H9 (cell line): ENCODE measurements around the gene TAF4. TPM values are rescaled to one million over a fixed set of nuclear protein-coding genes. Genes with fewer than 3 reads are reported as not detected.

Experiments
- DNase-seq: peaks from one replicate; pipeline ENCODE4 v3.0.0-alpha.2; 2017
- H2AFZ ChIP-seq: one replicate; pipeline ENCODE4 v1.6.1; 2013; ENCODE audit warnings: mild to moderate bottlenecking, low read length, control low read depth, moderate library complexity
- H2AK5ac ChIP-seq: 2 replicates; pipeline ENCODE4 v1.6.1; 2013; ENCODE audit warnings: low read length, control low read depth, mixed read lengths; ENCODE audit not compliant: insufficient read length
- H2BK120ac ChIP-seq: one replicate; pipeline ENCODE4 v1.6.1; 2013; ENCODE audit warnings: low read depth, mild to moderate bottlenecking, low read length, control low read depth, inconsistent platforms; ENCODE audit not compliant: poor library complexity, severe bottlenecking
- H2BK12ac ChIP-seq: 2 replicates; pipeline ENCODE4 v1.6.1; 2013; ENCODE audit warnings: low read length, control low read depth, mixed read lengths, low read depth; ENCODE audit not compliant: insufficient read length
- H2BK15ac ChIP-seq: 2 replicates; pipeline ENCODE4 v1.6.1; 2013; ENCODE audit warnings: low read depth, low read length, control low read depth
- H2BK20ac ChIP-seq: one replicate; pipeline ENCODE4 v1.6.1; 2013; ENCODE audit warnings: low read depth, mild to moderate bottlenecking, low read length, control low read depth, inconsistent platforms; ENCODE audit not compliant: poor library complexity, severe bottlenecking
- H2BK5ac ChIP-seq: 2 replicates; pipeline ENCODE4 v1.6.1; 2013; ENCODE audit warnings: low read length, control low read depth, mixed read lengths; ENCODE audit not compliant: insufficient read length
- H3K14ac ChIP-seq: 2 replicates; pipeline ENCODE4 v1.6.1; 2013; ENCODE audit warnings: low read length, control low read depth; ENCODE audit not compliant: insufficient read depth
- H3K18ac ChIP-seq: 2 replicates; pipeline ENCODE4 v1.6.1; 2013; ENCODE audit warnings: low read depth, mild to moderate bottlenecking, mixed read lengths, low read length, control low read depth; ENCODE audit not compliant: insufficient read length
- H3K23ac ChIP-seq: 2 replicates; pipeline ENCODE4 v1.6.1; 2013; ENCODE audit warnings: low read length, control low read depth, mixed read lengths, low read depth; ENCODE audit not compliant: insufficient read length
- H3K23me2 ChIP-seq: 2 replicates; pipeline ENCODE4 v1.6.1; 2013; ENCODE audit warnings: low read depth, mild to moderate bottlenecking, mixed read lengths, low read length, control low read depth; ENCODE audit not compliant: insufficient read length, poor library complexity, severe bottlenecking
- H3K27ac ChIP-seq: 2 replicates; pipeline ENCODE4 v1.5.1; 2013; ENCODE audit warnings: low read length, control low read depth, mixed read lengths, low read depth; ENCODE audit not compliant: insufficient read length
- H3K27me3 ChIP-seq: 2 replicates; pipeline ENCODE4 v1.6.1; 2013; ENCODE audit warnings: low read length, control low read depth, inconsistent platforms; ENCODE audit not compliant: insufficient read depth
- H3K4ac ChIP-seq: 2 replicates; pipeline ENCODE4 v1.6.1; 2013; ENCODE audit warnings: low read depth, mild to moderate bottlenecking, control low read depth, inconsistent platforms, low read length, moderate library complexity
- H3K4me1 ChIP-seq: 2 replicates; pipeline ENCODE4 v1.6.1; 2013; ENCODE audit warnings: low read length, control low read depth, inconsistent platforms; ENCODE audit not compliant: insufficient read depth
- H3K4me2 ChIP-seq: 2 replicates; pipeline ENCODE4 v1.6.1; 2013; ENCODE audit warnings: low read length, control low read depth, mixed read lengths; ENCODE audit not compliant: insufficient read length, insufficient read depth
- H3K56ac ChIP-seq: 2 replicates; pipeline ENCODE4 v1.6.1; 2013; ENCODE audit warnings: low read depth, mild to moderate bottlenecking, mixed read lengths, low read length, control low read depth; ENCODE audit not compliant: insufficient read length
- H3K79me1 ChIP-seq: 2 replicates; pipeline ENCODE4 v1.6.1; 2013; ENCODE audit warnings: low read depth, mild to moderate bottlenecking, moderate library complexity, low read length, control low read depth, inconsistent platforms; ENCODE audit not compliant: insufficient read depth, poor library complexity, severe bottlenecking
- H3K79me2 ChIP-seq: 2 replicates; pipeline ENCODE4 v1.6.1; 2013; ENCODE audit warnings: low read length, control low read depth, inconsistent platforms; ENCODE audit not compliant: insufficient read depth
- H3K9ac ChIP-seq: 2 replicates; pipeline ENCODE4 v1.6.1; 2013; ENCODE audit warnings: low read length, control low read depth, mixed read lengths; ENCODE audit not compliant: insufficient read length; ENCODE audit errors: extremely low read depth
- H3K9me3 ChIP-seq: one replicate; pipeline ENCODE4 v1.6.1; 2013; ENCODE audit warnings: low read depth, low read length, inconsistent platforms; ENCODE audit not compliant: control insufficient read depth
- H3T11ph ChIP-seq: one replicate; pipeline ENCODE4 v1.6.1; 2013; ENCODE audit warnings: mild to moderate bottlenecking, low read length, control low read depth, inconsistent platforms
- H4K20me1 ChIP-seq: one replicate; pipeline ENCODE4 v1.6.1; 2013; ENCODE audit not compliant: control insufficient read depth, insufficient read length, insufficient read depth
- H4K5ac ChIP-seq: 2 replicates; pipeline ENCODE4 v1.6.1; 2013; ENCODE audit warnings: low read depth, mild to moderate bottlenecking, mixed read lengths, low read length, control low read depth; ENCODE audit not compliant: insufficient read length
- H4K8ac ChIP-seq: replicated peaks from 2 replicates; pipeline ENCODE4 v1.6.1; 2013; ENCODE audit warnings: low read length, control low read depth, mixed read lengths, low read depth; ENCODE audit not compliant: insufficient read length
- H4K91ac ChIP-seq: 2 replicates; pipeline ENCODE4 v1.6.1; 2013; ENCODE audit warnings: low read depth, mild to moderate bottlenecking, moderate library complexity, mixed read lengths, low read length, control low read depth; ENCODE audit not compliant: insufficient read length
- H3K27ac Mint-ChIP-seq, 3 experiments: 2 replicates in 2 of 3; 3 replicates in 1 of 3; pipeline ENCODE4 v1.8.0; 2020 to 2021; ENCODE audit warnings: mixed read lengths in 3 of 3, mild to moderate bottlenecking in 1 of 3, moderate library complexity in 1 of 3
- H3K27me3 Mint-ChIP-seq: 2 replicates; pipeline ENCODE4 v1.8.0; 2021; ENCODE audit warnings: low read depth, mild to moderate bottlenecking, moderate library complexity, mixed read lengths
- H3K36me3 Mint-ChIP-seq, 3 experiments: 2 replicates in 2 of 3; 3 replicates in 1 of 3; pipeline ENCODE4 v1.8.0; 2020 to 2021; ENCODE audit warnings: low read depth in 3 of 3, mixed read lengths in 3 of 3; ENCODE audit not compliant: insufficient read depth in 1 of 3
- H3K4me1 Mint-ChIP-seq, 2 experiments: 2 replicates each; pipeline ENCODE4 v1.8.0; 2020; ENCODE audit warnings: mixed read lengths in 2 of 2
- H3K4me3 Mint-ChIP-seq, 2 experiments: 2 replicates in 1 of 2; 3 replicates in 1 of 2; pipeline ENCODE4 v1.8.0; 2020 to 2021; ENCODE audit warnings: mild to moderate bottlenecking in 2 of 2, mixed read lengths in 2 of 2, moderate library complexity in 1 of 2
- H3K9me3 Mint-ChIP-seq, 2 experiments: 2 replicates in 1 of 2; 3 replicates in 1 of 2; pipeline ENCODE4 v1.8.0; 2020; ENCODE audit warnings: mild to moderate bottlenecking in 2 of 2, mixed read lengths in 2 of 2, moderate library complexity in 1 of 2
- WGBS: extraction: QIAGEN DNeasy Blood & Tissue Kit; methylation state at CpG from one replicate; pipeline ENCODE4 v1.1.7; 2013; ENCODE audit warnings: missing lambda C conversion rate, low lambda C conversion rate, mixed read lengths; ENCODE audit not compliant: insufficient read length; ENCODE audit errors: extremely low coverage; 5-methylcytosine and 5-hydroxymethylcytosine counted together
- total RNA-seq: library from RNA; stranded (reverse); gene quantifications from 2 replicates; pipeline ENCODE4 v1.2.1, GENCODE V29; 2021
- TF ChIP-seq, protein P1 (sequence below): fragments of 200-600 bp; sonication (generic); conservative IDR thresholded peaks from 3 replicates; pipeline ENCODE4 v1.8.0; 2021; ENCODE audit warnings: antibody characterized with exemption, mild to moderate bottlenecking

TAF4 gene
- total RNA-seq, 1 experiment from 2014 or later = 30.8 TPM

DNA sequence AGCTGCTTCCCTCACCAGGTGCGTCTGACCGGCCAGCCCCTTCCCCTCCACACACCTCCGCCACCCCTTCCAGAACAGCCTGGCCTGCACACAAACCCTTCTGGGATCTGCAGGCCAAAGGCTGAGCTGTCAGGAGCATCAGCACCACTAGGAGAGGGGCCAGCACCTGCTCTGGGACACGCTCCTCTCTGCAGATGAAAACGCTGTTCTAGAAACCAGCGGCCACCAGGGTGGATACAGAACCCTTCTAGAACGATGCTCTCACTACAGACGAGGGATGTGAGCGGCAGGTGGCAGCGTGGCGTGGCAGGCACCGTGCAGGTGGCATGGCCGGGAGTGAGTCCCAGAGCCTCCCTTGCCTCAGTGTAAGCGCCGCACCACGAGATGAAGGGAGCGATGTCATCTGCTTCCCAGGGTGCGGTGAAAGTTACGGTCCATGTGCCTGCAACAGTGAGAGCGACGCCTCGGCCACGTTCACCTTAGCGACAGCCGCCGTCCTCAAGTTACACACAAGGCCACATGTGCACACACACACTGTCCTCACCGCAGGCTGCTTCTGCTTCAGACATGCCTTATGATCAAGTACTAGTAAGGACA, 53.6 kb downstream of the TAF4 start:
- Histone ChIP-seq H3K18ac (no peak overlapping the region), H3K4me1 (no peaks in the 10 kb centered on the region), H2AK5ac (no peak overlapping the region), H3K9ac (no peak overlapping the region), H3T11ph (no peak overlapping the region), H3K79me2 (peaks cover 8% of the 10 kb centered on the region; the same call in 1 of the 2 replicates), H2BK5ac (no peak overlapping the region), H3K9me3 (no peaks in the 10 kb centered on the region), H2BK20ac (no peak overlapping the region), H4K91ac (no peak overlapping the region), H3K14ac (no peak overlapping the region), H3K27me3 (no peaks in the 10 kb centered on the region), H3K4ac (no peak overlapping the region), H2BK120ac (no peak overlapping the region), H2AFZ (no peak overlapping the region), H4K5ac (no peak overlapping the region), H3K56ac (no peak overlapping the region), H3K79me1 (no peaks in the 10 kb centered on the region), H3K27ac (no peak overlapping the region), H4K8ac (no peak overlapping the region), H3K23ac (no peak overlapping the region), H2BK12ac (no peak overlapping the region), H2BK15ac (no peak overlapping the region), H3K23me2 (no peaks in the 10 kb centered on the region), H3K4me2 (no peak overlapping the region), H4K20me1 (no peaks in the 10 kb centered on the region)
- TF ChIP-seq, protein P1, sequence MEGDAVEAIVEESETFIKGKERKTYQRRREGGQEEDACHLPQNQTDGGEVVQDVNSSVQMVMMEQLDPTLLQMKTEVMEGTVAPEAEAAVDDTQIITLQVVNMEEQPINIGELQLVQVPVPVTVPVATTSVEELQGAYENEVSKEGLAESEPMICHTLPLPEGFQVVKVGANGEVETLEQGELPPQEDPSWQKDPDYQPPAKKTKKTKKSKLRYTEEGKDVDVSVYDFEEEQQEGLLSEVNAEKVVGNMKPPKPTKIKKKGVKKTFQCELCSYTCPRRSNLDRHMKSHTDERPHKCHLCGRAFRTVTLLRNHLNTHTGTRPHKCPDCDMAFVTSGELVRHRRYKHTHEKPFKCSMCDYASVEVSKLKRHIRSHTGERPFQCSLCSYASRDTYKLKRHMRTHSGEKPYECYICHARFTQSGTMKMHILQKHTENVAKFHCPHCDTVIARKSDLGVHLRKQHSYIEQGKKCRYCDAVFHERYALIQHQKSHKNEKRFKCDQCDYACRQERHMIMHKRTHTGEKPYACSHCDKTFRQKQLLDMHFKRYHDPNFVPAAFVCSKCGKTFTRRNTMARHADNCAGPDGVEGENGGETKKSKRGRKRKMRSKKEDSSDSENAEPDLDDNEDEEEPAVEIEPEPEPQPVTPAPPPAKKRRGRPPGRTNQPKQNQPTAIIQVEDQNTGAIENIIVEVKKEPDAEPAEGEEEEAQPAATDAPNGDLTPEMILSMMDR = no peak
- Mint-ChIP-seq H3K36me3 (peaks cover 23 to 52% (median 50%) of the 10 kb centered on the region in 3 experiments; a peak in 6 of 7 replicates), H3K9me3 (no peaks in the 10 kb centered on the region), H3K27me3 (no peaks in the 10 kb centered on the region), H3K4me1 (peaks cover 6% of the 10 kb centered on the region in 2 experiments), H3K4me3 (no peak overlapping the region), H3K27ac (no peak overlapping the region)
- no peak for DNase-seq
- no CpG with 5 or more reads among the region's 27 CpGs for WGBS
